SK-N-MC (cell line): ENCODE results near the gene RPAP3.

ENCODE experiments used
- DNase-seq: peaks from one replicate; pipeline ENCODE4 v3.0.0-alpha.2; 2011; ENCODE audit warnings: low read depth, low spot score
- H3K27ac ChIP-seq: fragments of 200-600 bp; sonication (generic); 2 replicates; pipeline ENCODE4 v1.5.1; 2016; ENCODE audit warnings: mixed run types
- H3K36me3 ChIP-seq: fragments of 200-600 bp; sonication (generic); 2 replicates; pipeline ENCODE4 v1.6.1; 2017; ENCODE audit warnings: antibody characterized with exemption, low read length, mixed read lengths; ENCODE audit not compliant: insufficient read depth
- H3K4me3 ChIP-seq: fragments of 200-600 bp; sonication (generic); 2 replicates; pipeline ENCODE4 v1.5.1; 2016
- H3K9ac ChIP-seq: fragments of 200-600 bp; sonication (generic); 2 replicates; pipeline ENCODE4 v1.8.0; 2017; ENCODE audit warnings: mixed run types, mixed read lengths; ENCODE audit not compliant: insufficient read length
- H3K9me3 ChIP-seq: fragments of 200-600 bp; sonication (generic); 2 replicates; pipeline ENCODE4 v1.6.1; 2017; ENCODE audit warnings: low read depth, mild to moderate bottlenecking, antibody characterized with exemption, low read length, moderate library complexity, mixed read lengths
- EZH2 ChIP-seq: fragments of 200-600 bp; sonication (generic); IDR thresholded peaks from one replicate; pipeline ENCODE4 v1.6.1; 2017; ENCODE audit warnings: antibody characterized with exemption
- FOXP2 ChIP-seq: optimal IDR thresholded peaks from 2 replicates; pipeline ENCODE3; 2011; ENCODE audit warnings: mild to moderate bottlenecking, moderate library complexity; ENCODE audit not compliant: insufficient read depth; ENCODE audit errors: extremely low read length, control extremely low read depth
- POLR2AphosphoS5 ChIP-seq: IDR thresholded peaks from 2 replicates; pipeline ENCODE4 v1.6.1; 2012; ENCODE audit warnings: mild to moderate bottlenecking, low read depth, low read length, borderline replicate concordance

RPAP3 gene

DNA sequence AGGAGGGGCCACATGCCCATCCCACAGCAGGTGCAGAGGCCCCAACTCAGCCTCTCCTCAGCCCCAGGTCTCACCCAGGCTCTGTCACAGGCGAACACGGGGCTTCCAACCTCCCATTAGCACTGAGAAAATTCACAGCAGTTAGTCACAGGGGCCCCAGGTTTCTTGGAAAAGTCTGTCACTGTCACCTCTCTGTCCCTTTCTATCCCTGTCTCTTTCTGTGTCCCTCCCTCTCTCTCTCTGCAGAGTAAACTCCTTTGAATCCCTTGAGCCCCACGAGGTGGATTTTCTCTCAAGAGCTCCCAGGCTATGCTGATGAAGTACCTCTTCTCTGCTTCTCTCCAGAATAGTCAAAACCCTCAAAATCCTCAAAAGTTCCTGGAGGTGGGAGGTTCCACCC, 33.5 kb upstream of the RPAP3 start:
- H3K9ac ChIP-seq, result no peak overlapping the region
- H3K36me3 ChIP-seq, result no peaks in the 10 kb centered on the region
- DNase-seq, result no peak
- no peak overlapping the region for H3K27ac ChIP-seq
- H3K9me3 ChIP-seq, result no peaks in the 10 kb centered on the region
- no peak for TF ChIP-seq POLR2AphosphoS5
- no peak for TF ChIP-seq EZH2
- no peak for TF ChIP-seq FOXP2
- no peak overlapping the region for H3K4me3 ChIP-seq

DNA sequence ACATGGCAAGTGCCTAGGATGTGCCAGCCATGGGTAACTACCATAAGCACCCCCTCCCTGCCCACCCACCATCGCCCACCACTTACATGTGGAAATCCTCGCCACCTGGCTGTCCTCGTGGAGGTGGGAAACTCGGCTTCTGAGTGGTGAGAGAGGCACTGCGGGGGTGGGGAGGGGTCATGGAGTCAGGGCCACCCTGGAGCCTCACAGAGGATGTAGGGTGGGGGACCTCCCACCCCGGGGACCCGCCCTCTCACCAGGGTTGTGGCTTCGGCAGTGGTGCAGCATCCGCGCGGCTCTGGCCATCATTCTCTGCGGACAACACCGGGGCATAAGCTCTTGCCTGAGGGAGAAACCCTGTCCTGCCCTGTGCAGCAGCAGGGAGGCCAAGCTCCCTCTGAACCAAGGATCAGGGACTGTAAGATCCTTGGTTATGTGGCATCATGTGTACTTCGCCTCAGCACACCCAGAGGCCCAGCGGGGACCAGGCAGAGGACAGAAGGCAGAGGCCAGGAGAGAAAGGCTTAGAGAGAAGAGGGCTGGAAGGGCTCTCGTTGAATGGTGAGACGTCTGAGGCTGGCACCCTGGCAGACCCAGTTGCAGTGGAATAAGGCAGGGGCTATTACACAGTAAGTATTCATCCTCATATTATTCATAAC, 32.2 kb upstream of the RPAP3 start:
- TF ChIP-seq EZH2 (no peak), FOXP2 (no peak), POLR2AphosphoS5 (no peak)
- Histone ChIP-seq H3K4me3 (no peak overlapping the region), H3K9me3 (no peaks in the 10 kb centered on the region), H3K27ac (no peak overlapping the region), H3K36me3 (no peaks in the 10 kb centered on the region), H3K9ac (no peak overlapping the region)
- no peak for DNase-seq

DNA sequence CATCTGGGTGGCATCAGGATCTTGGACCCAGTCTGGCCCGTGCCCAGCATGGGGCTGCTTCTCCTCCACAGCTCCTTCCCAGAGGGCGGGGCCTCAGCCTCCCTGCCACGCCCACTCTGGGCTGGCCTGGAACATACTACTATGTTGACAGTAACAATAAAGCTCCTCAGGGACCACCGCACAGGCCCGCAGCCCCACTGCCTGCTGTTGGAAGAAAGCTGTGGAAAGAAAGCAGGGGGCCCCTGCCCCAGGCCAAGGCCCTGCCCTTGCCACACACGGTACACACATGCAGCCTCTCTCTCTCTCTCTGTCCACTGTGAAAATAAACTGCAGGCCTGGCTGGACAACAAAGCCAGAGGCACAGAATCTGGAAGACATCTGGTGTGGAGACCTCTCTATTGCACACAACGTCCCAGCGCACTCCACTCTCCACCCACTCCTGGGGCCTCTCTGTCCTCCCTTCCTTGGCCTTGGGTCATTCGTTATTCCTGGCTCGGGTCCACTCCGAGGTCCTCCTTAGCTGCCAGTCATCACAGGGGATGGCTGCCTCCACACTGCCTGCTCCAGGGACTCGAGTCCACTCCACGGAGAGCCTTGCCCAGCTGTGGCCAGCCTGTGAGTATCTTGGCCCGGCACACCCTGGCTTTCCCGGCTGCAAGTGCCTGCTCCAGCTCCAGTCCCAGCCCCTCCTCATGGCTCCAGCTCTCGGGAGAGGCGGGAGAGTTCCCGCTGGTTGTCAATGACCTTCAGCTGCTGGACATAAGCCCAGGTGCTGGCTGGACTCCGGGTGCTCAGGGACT, 31.2 kb upstream of the RPAP3 start:
- Histone ChIP-seq H3K36me3 (no peaks in the 10 kb centered on the region), H3K9me3 (no peaks in the 10 kb centered on the region), H3K4me3 (no peak overlapping the region), H3K9ac (no peak overlapping the region), H3K27ac (no peak overlapping the region)
- no peak for TF ChIP-seq POLR2AphosphoS5
- TF ChIP-seq FOXP2, result no peak
- no peak for TF ChIP-seq EZH2
- no peak for DNase-seq

DNA sequence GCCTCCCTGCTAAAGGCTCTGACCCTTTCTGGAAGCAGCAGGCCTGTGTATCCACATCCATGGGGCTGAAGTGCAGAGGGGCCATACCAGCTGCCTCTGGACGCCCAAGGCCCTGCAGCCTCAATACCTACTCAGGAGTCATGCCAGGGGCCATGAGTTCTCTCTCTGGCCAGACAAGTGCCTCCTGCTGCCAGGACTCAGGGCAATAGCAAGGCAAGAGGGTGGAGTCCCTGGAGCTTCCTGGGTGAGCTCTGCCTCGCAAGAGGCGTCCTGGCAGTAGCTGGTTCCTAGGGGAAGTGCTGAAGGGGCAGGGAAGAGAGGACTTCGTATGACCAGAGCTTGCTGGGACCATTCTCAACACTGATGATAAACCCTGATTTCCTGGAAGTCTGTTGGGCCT, 30.4 kb upstream of the RPAP3 start:
- no peak overlapping the region for H3K9ac ChIP-seq
- DNase-seq, result no peak

DNA sequence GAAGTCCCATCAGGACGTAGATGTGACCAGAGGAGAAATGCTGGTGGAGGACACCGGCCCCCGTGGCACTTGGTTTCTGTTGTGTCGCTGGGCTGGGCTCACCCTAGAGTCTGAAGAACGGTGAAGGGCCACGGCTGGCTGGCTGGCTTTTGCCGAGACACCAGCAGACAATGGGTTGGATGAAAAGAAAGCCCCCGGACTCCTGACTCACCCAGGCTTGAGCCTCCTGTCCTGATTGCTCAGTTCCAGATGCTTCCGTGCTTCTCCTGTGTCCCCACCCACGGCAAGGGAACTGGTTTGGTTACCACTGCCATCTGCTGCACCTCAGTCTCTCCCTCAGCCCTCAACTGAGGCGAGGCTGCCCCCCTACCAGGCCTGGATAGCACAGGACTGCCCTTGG, 29.8 kb upstream of the RPAP3 start:
- TF ChIP-seq EZH2, result no peak
- no peak for TF ChIP-seq POLR2AphosphoS5
- no peak for TF ChIP-seq FOXP2
- Histone ChIP-seq H3K27ac (no peak overlapping the region), H3K36me3 (no peaks in the 10 kb centered on the region), H3K9ac (no peak overlapping the region), H3K4me3 (no peak overlapping the region), H3K9me3 (no peaks in the 10 kb centered on the region)
- DNase-seq, result no peak

More for the DNA sequence above, 30.4 kb upstream of the RPAP3 start:
- Histone ChIP-seq H3K36me3 (no peaks in the 10 kb centered on the region), H3K9me3 (no peaks in the 10 kb centered on the region), H3K27ac (no peak overlapping the region), H3K4me3 (no peak overlapping the region)
- TF ChIP-seq EZH2 (no peak), FOXP2 (no peak), POLR2AphosphoS5 (no peak)

DNA sequence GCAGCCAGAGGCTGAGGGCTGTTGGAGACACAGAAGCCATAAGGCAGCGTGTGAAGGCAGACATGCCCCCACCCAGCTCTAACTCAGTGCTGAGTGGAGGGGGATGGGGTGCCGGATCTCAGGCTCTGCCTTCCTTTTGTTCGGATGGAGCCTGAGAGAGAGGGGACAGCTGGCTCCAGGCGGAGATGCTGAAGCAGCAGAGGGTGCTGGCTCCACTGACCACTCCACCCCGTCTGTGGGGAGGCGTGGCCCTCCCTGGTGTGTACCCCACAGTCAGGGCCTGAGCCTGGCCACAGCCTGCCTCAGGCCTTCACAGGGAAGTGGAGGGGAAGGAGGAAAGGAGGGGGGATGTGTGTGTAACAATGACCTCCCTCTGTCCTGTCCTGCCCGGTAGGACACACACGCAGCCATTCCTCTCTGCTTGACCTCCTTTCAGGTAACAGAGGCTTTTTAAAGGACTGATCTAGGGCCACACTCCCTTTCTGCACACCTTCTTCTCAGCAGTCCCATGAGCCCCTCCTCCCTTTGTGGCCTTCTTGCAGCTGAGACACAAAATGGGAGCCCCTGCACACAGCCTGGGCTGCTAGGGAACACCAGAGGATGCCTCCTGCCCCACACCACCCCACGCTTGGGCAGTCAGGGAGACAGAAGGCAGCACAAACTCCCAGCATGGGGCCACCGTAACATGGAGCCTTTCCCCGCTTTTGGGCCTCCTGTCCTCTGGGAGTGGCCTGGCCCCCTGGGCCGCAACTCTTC, 29.1 kb upstream of the RPAP3 start:
- Histone ChIP-seq H3K9ac (no peak overlapping the region), H3K36me3 (no peaks in the 10 kb centered on the region), H3K4me3 (no peak overlapping the region), H3K9me3 (no peaks in the 10 kb centered on the region), H3K27ac (no peak overlapping the region)
- no peak for TF ChIP-seq POLR2AphosphoS5
- no peak for TF ChIP-seq FOXP2
- no peak for TF ChIP-seq EZH2
- DNase-seq, result no peak

DNA sequence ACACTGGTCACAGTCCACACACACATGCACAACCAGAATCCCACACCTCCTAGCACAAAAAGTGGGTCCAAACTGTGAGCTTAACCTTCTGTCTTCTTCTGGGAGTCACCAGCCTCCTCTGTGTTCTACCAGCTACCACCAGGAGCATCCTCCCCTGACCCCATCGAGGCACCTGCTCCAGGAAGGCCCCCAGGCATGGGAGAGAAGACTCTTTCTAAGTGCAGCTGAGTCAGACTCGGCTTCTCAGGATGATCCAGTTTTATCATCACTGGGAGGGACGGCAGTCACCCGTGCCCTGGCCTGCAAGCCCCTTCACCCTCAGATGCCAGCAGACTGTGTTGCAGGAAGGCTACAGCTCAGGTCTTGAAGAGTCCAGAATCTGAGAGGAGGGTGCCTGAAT, 27.3 kb upstream of the RPAP3 start:
- Histone ChIP-seq H3K4me3 (no peak overlapping the region), H3K36me3 (no peaks in the 10 kb centered on the region), H3K27ac (no peak overlapping the region), H3K9me3 (no peaks in the 10 kb centered on the region), H3K9ac (no peak overlapping the region)
- no peak for TF ChIP-seq FOXP2
- TF ChIP-seq EZH2, result no peak
- TF ChIP-seq POLR2AphosphoS5, result no peak
- no peak for DNase-seq

DNA sequence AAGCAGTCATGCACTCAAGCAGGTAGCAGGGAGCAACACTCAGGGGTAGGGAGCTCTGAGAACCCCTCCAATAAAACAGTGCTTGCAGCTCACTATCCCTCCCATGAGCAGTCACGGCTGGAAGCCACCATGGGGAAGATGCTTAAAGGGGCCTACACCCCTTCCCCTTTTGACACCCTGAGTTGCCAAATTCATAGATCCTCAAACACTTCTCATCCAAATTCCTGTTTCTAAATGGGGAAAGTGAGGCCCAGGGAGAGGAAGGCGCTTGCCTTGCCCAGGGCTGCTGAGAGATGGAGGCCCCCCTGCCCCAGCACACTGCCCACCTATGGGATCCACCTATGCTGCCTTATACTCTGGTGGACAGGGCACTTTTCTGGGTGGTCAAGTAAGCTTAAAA, 26.7 kb upstream of the RPAP3 start:
- H3K9me3 ChIP-seq, result no peaks in the 10 kb centered on the region
- no peak overlapping the region for H3K4me3 ChIP-seq
- TF ChIP-seq EZH2, result no peak
- TF ChIP-seq POLR2AphosphoS5, result no peak
- no peak for TF ChIP-seq FOXP2
- no peaks in the 10 kb centered on the region for H3K36me3 ChIP-seq
- DNase-seq, result no peak
- no peak overlapping the region for H3K27ac ChIP-seq
- no peak overlapping the region for H3K9ac ChIP-seq
